Measurements from ENCODE around the gene PAPSS2. TPM values are rescaled to one million over a fixed set of nuclear protein-coding genes. Genes with fewer than 3 reads are reported as not detected.

Gene PAPSS2
- total RNA-seq, 1 experiment from 2014 or later = 14.6 TPM

DNA sequence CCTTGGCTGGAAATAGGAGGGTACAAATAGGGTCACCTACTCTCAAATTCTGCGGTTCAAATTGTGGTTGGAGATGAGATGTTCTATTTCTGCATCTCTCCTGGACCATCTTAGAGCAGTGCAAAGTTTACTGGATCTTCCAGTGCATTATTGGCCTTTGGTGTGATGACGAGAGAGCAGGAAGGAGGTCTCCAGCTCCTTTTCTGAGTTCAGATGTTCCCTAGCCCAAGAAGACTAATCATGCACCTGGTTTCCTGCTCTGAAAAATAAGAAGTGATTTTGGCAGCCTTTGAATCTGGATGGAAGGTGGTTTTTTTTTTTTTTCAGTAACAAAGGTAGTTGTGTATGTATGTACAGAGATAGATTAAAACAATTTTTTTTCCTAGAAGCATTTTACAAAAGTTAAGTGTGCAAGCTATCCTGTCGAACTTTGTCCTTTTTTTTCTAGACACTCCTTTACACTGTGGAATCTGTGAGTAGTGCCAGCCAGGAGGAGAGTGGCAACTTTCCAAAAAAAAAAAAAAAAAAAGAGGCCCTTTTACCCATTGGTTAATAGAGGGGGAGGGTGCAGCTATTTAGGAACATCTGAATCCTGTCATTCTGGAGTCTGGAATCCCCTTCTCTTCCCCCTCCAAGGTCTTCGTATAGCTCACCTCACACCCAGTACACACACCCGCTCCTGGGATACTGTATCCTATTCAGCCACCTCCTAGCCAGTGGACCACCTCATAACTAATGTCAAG lies 26.3 kb downstream of the PAPSS2 start:
- ChIA-PET RAD21 (ENCODE audit: low non-redundant PET in 1 of 2, low total read pairs in 2 of 2, uncharacterized antibody in 2 of 2, unreplicated experiment in 2 of 2) (no interaction called here), POLR2A (no interaction called here), CTCF (no interaction called here)
- Histone ChIP-seq H3K9me2 (ENCODE audit: insufficient read depth) (no peaks in the 10 kb centered on the region), H3K4me2 (ENCODE audit: low read length) (no peak overlapping the region), H3K9ac (ENCODE audit: low read length) (no peak overlapping the region), H2AFZ (ENCODE audit: low read depth, low read length, poor library complexity, severe bottlenecking) (no peak overlapping the region), H3K9me3 (ENCODE audit: control insufficient read depth in 1 of 2, insufficient read depth in 1 of 2, low read depth in 1 of 2, low read length in 2 of 2) (no peaks in the 10 kb centered on the region), H3K27me3 (ENCODE audit: insufficient read depth, low read length) (no peaks in the 10 kb centered on the region), H3K27ac (ENCODE audit: low read depth, low read length) (no peak overlapping the region), H3K4me3 (replicated peaks in 1 of 2; ENCODE audit: low read depth in 1 of 2, low read length in 2 of 2) (no peak overlapping the region), H4K20me1 (ENCODE audit: insufficient read depth) (no peaks in the 10 kb centered on the region), H3K4me1 (ENCODE audit: control insufficient read depth in 1 of 2, insufficient read depth in 2 of 2, low read length in 2 of 2) (peaks cover 3 to 4% of the 10 kb centered on the region in 2 experiments; a peak in 3 of 4 replicates), H3K36me3 (ENCODE audit: control insufficient read depth in 1 of 2, insufficient read depth in 2 of 2, low read length in 2 of 2) (no peaks in the 10 kb centered on the region), H3K79me2 (ENCODE audit: insufficient read depth, low read length) (no peaks in the 10 kb centered on the region)
- intact Hi-C loops (cut with micrococcal nuclease) = no loop called here
- no TSS peak for BruUV-seq (replicated peaks)
- no peak for TF ChIP-seq TCF7L2 (IDR thresholded peaks at IDR 0.05; ENCODE audit: borderline replicate concordance, extremely low read depth, insufficient read depth, insufficient read length)
- no peak for TF ChIP-seq ZFX (IDR thresholded peaks at IDR 0.05)
- TF ChIP-seq POLR2A (IDR thresholded peaks at IDR 0.05; ENCODE audit: borderline replicate concordance, extremely low read depth, insufficient read depth, insufficient read length) = no peak
- TF ChIP-seq POLR2AphosphoS5 (IDR thresholded peaks at IDR 0.05; ENCODE audit: low read depth, low read length) = no peak
- TF ChIP-seq, protein P1, sequence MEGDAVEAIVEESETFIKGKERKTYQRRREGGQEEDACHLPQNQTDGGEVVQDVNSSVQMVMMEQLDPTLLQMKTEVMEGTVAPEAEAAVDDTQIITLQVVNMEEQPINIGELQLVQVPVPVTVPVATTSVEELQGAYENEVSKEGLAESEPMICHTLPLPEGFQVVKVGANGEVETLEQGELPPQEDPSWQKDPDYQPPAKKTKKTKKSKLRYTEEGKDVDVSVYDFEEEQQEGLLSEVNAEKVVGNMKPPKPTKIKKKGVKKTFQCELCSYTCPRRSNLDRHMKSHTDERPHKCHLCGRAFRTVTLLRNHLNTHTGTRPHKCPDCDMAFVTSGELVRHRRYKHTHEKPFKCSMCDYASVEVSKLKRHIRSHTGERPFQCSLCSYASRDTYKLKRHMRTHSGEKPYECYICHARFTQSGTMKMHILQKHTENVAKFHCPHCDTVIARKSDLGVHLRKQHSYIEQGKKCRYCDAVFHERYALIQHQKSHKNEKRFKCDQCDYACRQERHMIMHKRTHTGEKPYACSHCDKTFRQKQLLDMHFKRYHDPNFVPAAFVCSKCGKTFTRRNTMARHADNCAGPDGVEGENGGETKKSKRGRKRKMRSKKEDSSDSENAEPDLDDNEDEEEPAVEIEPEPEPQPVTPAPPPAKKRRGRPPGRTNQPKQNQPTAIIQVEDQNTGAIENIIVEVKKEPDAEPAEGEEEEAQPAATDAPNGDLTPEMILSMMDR (IDR thresholded peaks at IDR 0.05 in 2 of 3, conservative IDR thresholded peaks at IDR 0.05 in 1 of 3; ENCODE audit: borderline replicate concordance in 1 of 3, insufficient read depth in 1 of 3, low read depth in 2 of 3, low read length in 2 of 3) = no peak
- TF ChIP-seq EZH2 (IDR thresholded peaks at IDR 0.05) = no peak
- TF ChIP-seq, protein P2, sequence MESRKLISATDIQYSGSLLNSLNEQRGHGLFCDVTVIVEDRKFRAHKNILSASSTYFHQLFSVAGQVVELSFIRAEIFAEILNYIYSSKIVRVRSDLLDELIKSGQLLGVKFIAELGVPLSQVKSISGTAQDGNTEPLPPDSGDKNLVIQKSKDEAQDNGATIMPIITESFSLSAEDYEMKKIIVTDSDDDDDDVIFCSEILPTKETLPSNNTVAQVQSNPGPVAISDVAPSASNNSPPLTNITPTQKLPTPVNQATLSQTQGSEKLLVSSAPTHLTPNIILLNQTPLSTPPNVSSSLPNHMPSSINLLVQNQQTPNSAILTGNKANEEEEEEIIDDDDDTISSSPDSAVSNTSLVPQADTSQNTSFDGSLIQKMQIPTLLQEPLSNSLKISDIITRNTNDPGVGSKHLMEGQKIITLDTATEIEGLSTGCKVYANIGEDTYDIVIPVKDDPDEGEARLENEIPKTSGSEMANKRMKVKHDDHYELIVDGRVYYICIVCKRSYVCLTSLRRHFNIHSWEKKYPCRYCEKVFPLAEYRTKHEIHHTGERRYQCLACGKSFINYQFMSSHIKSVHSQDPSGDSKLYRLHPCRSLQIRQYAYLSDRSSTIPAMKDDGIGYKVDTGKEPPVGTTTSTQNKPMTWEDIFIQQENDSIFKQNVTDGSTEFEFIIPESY (IDR thresholded peaks at IDR 0.05; ENCODE audit: extremely low read depth, insufficient replicate concordance, low read length) = no peak
- no peak for TF ChIP-seq CEBPB (IDR thresholded peaks at IDR 0.05; ENCODE audit: low read depth)
- DNase-seq (ENCODE audit: low read depth, low spot score) = no peak
- no peak for ATAC-seq
